KOPT-K1 (cell line): Measurements from ENCODE around the gene ADAMTS14.

Source experiments
- H3K27ac ChIP-seq: fragments of 200-600 bp; sonication (generic); 2 replicates; pipeline ENCODE4 v1.5.1; 2016; ENCODE audit warnings: antibody characterized with exemption, mild to moderate bottlenecking, low read depth, low read length; ENCODE audit not compliant: poor library complexity, severe bottlenecking
- H3K36me3 ChIP-seq: fragments of 200-600 bp; sonication (generic); 2 replicates; pipeline ENCODE4 v1.5.1; 2017; ENCODE audit warnings: antibody characterized with exemption, mild to moderate bottlenecking, low read length, moderate library complexity; ENCODE audit not compliant: insufficient read depth
- H3K9me3 ChIP-seq: fragments of 200-600 bp; sonication (generic); 2 replicates; pipeline ENCODE4 v1.5.1; 2017; ENCODE audit warnings: antibody characterized with exemption, low read length, mild to moderate bottlenecking; ENCODE audit not compliant: insufficient read depth, poor library complexity, severe bottlenecking

ADAMTS14 gene

GRCh38 chr10:70740406-70741288, 68.3 kb downstream of the ADAMTS14 start:
- no peak overlapping the region for H3K27ac ChIP-seq
- no peaks in the 10 kb centered on the region for H3K36me3 ChIP-seq
- no peaks in the 10 kb centered on the region for H3K9me3 ChIP-seq

- Histone ChIP-seq H3K9me3 (no peaks in the 10 kb centered on the region), H3K36me3 (no peaks in the 10 kb centered on the region), H3K27ac (no peak overlapping the region)
Observed at GRCh38 chr10:70742537-70743429, 70.5 kb downstream of the ADAMTS14 start.

GRCh38 chr10:70743430-70743788, 71.1 kb downstream of the ADAMTS14 start:
- no peak overlapping the region for H3K27ac ChIP-seq
- H3K36me3 ChIP-seq: no peaks in the 10 kb centered on the region
- no peaks in the 10 kb centered on the region for H3K9me3 ChIP-seq

GRCh38 chr10:70743879-70744278, 71.6 kb downstream of the ADAMTS14 start:
- Histone ChIP-seq H3K27ac (no peak overlapping the region), H3K36me3 (no peaks in the 10 kb centered on the region), H3K9me3 (no peaks in the 10 kb centered on the region)

GRCh38 chr10:70744617-70745143, 72.4 kb downstream of the ADAMTS14 start:
- Histone ChIP-seq H3K27ac (no peak overlapping the region), H3K9me3 (no peaks in the 10 kb centered on the region), H3K36me3 (no peaks in the 10 kb centered on the region)

- H3K36me3 ChIP-seq: no peaks in the 10 kb centered on the region
- H3K27ac ChIP-seq: no peak overlapping the region
- no peaks in the 10 kb centered on the region for H3K9me3 ChIP-seq
Observed at GRCh38 chr10:70745555-70745954, 73.2 kb downstream of the ADAMTS14 start.

- Histone ChIP-seq H3K36me3 (no peaks in the 10 kb centered on the region), H3K9me3 (no peaks in the 10 kb centered on the region), H3K27ac (no peak overlapping the region)
Observed at GRCh38 chr10:70747192-70747965, 75.1 kb downstream of the ADAMTS14 start.

GRCh38 chr10:70748305-70748704, 76.0 kb downstream of the ADAMTS14 start:
- no peaks in the 10 kb centered on the region for H3K36me3 ChIP-seq
- no peaks in the 10 kb centered on the region for H3K9me3 ChIP-seq
- H3K27ac ChIP-seq: no peak overlapping the region

- Histone ChIP-seq H3K9me3 (no peaks in the 10 kb centered on the region), H3K36me3 (no peaks in the 10 kb centered on the region), H3K27ac (no peak overlapping the region)
Observed at GRCh38 chr10:70748801-70749573, 76.7 kb downstream of the ADAMTS14 start.

- no peaks in the 10 kb centered on the region for H3K9me3 ChIP-seq
- H3K27ac ChIP-seq: no peak overlapping the region
- no peaks in the 10 kb centered on the region for H3K36me3 ChIP-seq
Observed at GRCh38 chr10:70749756-70750155, 77.5 kb downstream of the ADAMTS14 start.

- H3K27ac ChIP-seq: no peak overlapping the region
- H3K36me3 ChIP-seq: no peaks in the 10 kb centered on the region
- no peaks in the 10 kb centered on the region for H3K9me3 ChIP-seq
Observed at GRCh38 chr10:70750156-70750703, 77.9 kb downstream of the ADAMTS14 start.

- no peaks in the 10 kb centered on the region for H3K9me3 ChIP-seq
- H3K36me3 ChIP-seq: no peaks in the 10 kb centered on the region
- H3K27ac ChIP-seq: no peak overlapping the region
Observed at GRCh38 chr10:70751356-70751755, 79.0 kb downstream of the ADAMTS14 start.

- Histone ChIP-seq H3K27ac (no peak overlapping the region), H3K36me3 (no peaks in the 10 kb centered on the region), H3K9me3 (no peaks in the 10 kb centered on the region)
Observed at GRCh38 chr10:70751991-70752390, 79.7 kb downstream of the ADAMTS14 start.

GRCh38 chr10:70752571-70752970, 80.3 kb downstream of the ADAMTS14 start:
- Histone ChIP-seq H3K9me3 (no peaks in the 10 kb centered on the region), H3K27ac (no peak overlapping the region), H3K36me3 (no peaks in the 10 kb centered on the region)
